T1000 (cell line): ENCODE measurements around the gene CIC.
A peak's percentile ranks its signal among the peaks of the same experiment; 100 is the strongest.

ENCODE experiments used
- DNase-seq: peaks from one replicate; lab custom pipeline; 2025; ENCODE audit warnings: mixed read lengths; lab: John Stamatoyannopoulos, UW

CIC gene

GRCh38 chr19:42277821-42278451 is 8.9 kb downstream of the CIC start:
- DNase-seq = peak; percentile 14

- no peak for DNase-seq
Measured at GRCh38 chr19:42278452-42279154, 9.6 kb downstream of the CIC start.

GRCh38 chr19:42279155-42279901 is 10.3 kb downstream of the CIC start:
- no peak for DNase-seq

GRCh38 chr19:42279902-42280814 is 11.1 kb downstream of the CIC start:
- peak; percentile 79 for DNase-seq

GRCh38 chr19:42280815-42281145 is 11.7 kb downstream of the CIC start:
- DNase-seq = no peak

- peak; percentile 14 for DNase-seq
Measured at GRCh38 chr19:42281146-42281826, 12.2 kb downstream of the CIC start.

GRCh38 chr19:42281827-42282762 is 13.0 kb downstream of the CIC start:
- no peak for DNase-seq

GRCh38 chr19:42282819-42283187 is 13.8 kb downstream of the CIC start:
- DNase-seq = no peak

- DNase-seq = peak; percentile 85
Measured at GRCh38 chr19:42283188-42284065, 14.4 kb downstream of the CIC start.

GRCh38 chr19:42284066-42284501 is 15.0 kb downstream of the CIC start:
- peak; percentile 70 for DNase-seq

GRCh38 chr19:42284591-42285341 is 15.7 kb downstream of the CIC start:
- no peak for DNase-seq

- DNase-seq = no peak
Measured at GRCh38 chr19:42285541-42285941, 16.5 kb downstream of the CIC start.

GRCh38 chr19:42285988-42286348 is 16.9 kb downstream of the CIC start:
- DNase-seq = no peak

- DNase-seq = no peak
Measured at GRCh38 chr19:42286349-42287016, 17.4 kb downstream of the CIC start.

GRCh38 chr19:42287017-42287826 is 18.2 kb downstream of the CIC start:
- no peak for DNase-seq

GRCh38 chr19:42287827-42288107 is 18.7 kb downstream of the CIC start:
- no peak for DNase-seq

GRCh38 chr19:42288387-42288786 is 19.3 kb downstream of the CIC start:
- no peak for DNase-seq
